ENCODE data around the gene EPAS1. TPM values are rescaled to one million over a fixed set of nuclear protein-coding genes. Genes with fewer than 3 reads are reported as not detected.

The EPAS1 gene
- total RNA-seq, 1 experiment from 2014 or later: 106 TPM

DNA sequence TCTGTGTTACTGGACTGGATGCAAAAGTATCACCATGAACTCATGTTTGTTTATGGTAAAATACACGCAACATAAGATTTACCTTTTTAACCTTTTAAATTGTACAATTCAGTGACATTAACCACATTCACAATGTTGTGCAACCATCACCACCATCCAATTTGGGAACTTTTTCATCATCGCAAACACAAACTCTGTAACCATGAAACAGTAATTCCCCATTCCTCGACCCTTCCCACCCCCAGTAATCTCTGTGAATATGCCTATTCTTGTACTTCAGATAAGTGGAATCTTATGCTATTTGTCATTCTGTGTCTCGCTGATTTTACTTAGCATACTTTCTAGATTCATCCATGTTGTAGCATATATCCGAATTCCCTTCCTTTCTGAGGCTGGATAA, 31.1 kb upstream of the EPAS1 start:
- ChIA-PET CTCF (no interaction called here), POLR2A (no interaction called here)
- TF ChIP-seq SIN3A (IDR thresholded peaks at IDR 0.05; ENCODE audit: borderline replicate concordance, insufficient read depth, low read depth, low read length): no peak
- H3K4me3 ChIP-seq (ENCODE audit: low read depth in 2 of 2, low read length in 2 of 2): no peak overlapping the region
- intact Hi-C loops (cut with micrococcal nuclease; ENCODE audit: unreplicated experiment): no loop called here
- H3K36me3 ChIP-seq (ENCODE audit: control insufficient read depth, insufficient read depth, low read length): no peaks in the 10 kb centered on the region
- no peaks in the 10 kb centered on the region for H3K9me3 ChIP-seq (ENCODE audit: control insufficient read depth, insufficient read depth, low read depth, low read length)
- ATAC-seq (no peak), DNase-seq (ENCODE audit: low read depth, low spot score) (no peak)
- no peaks in the 10 kb centered on the region; the same call in 1 of the 2 replicates for H3K27me3 ChIP-seq (ENCODE audit: control insufficient read depth, insufficient read depth, low read length)
- H3K27ac ChIP-seq (ENCODE audit: low read length): no peak overlapping the region
- BruUV-seq (replicated peaks): no TSS peak
- H3K4me1 ChIP-seq (ENCODE audit: control insufficient read depth, insufficient read depth, low read length): no peaks in the 10 kb centered on the region
- in situ Hi-C loops (cut with HindIII; ENCODE audit: low pct_unique_long_range_greater_than_20kb, low sequenced_read_pairs): no loop called here

- Histone ChIP-seq H3K9me3 (ENCODE audit: control insufficient read depth, insufficient read depth, low read depth, low read length) (no peaks in the 10 kb centered on the region), H3K4me3 (ENCODE audit: low read depth in 2 of 2, low read length in 2 of 2) (no peak overlapping the region), H3K4me1 (ENCODE audit: control insufficient read depth, insufficient read depth, low read length) (no peaks in the 10 kb centered on the region), H3K27me3 (ENCODE audit: control insufficient read depth, insufficient read depth, low read length) (no peaks in the 10 kb centered on the region; the same call in 1 of the 2 replicates), H3K27ac (ENCODE audit: low read length) (no peak overlapping the region), H3K36me3 (ENCODE audit: control insufficient read depth, insufficient read depth, low read length) (no peaks in the 10 kb centered on the region)
- BruUV-seq (replicated peaks): no TSS peak
- ATAC-seq (no peak), DNase-seq (ENCODE audit: low read depth, low spot score) (no peak)
- intact Hi-C loops (cut with micrococcal nuclease; ENCODE audit: unreplicated experiment): no loop called here
- CTCF ChIA-PET: no interaction called here
- POLR2A ChIA-PET: interaction anchor here (0.7 kb wide), 1 partner anchor 80 kb away, joined by 3 read pairs; no protein-coding TSS in a partner anchor
- in situ Hi-C loops (cut with HindIII; ENCODE audit: low pct_unique_long_range_greater_than_20kb, low sequenced_read_pairs): no loop called here
- TF ChIP-seq POLR2AphosphoS5 (IDR thresholded peaks at IDR 0.05; ENCODE audit: low read depth, low read length) (no peak), SIN3A (IDR thresholded peaks at IDR 0.05; ENCODE audit: borderline replicate concordance, insufficient read depth, low read depth, low read length) (no peak), TCF7L2 (IDR thresholded peaks at IDR 0.05; ENCODE audit: low read depth, low read length) (no peak)
- TF ChIP-seq, protein P1, sequence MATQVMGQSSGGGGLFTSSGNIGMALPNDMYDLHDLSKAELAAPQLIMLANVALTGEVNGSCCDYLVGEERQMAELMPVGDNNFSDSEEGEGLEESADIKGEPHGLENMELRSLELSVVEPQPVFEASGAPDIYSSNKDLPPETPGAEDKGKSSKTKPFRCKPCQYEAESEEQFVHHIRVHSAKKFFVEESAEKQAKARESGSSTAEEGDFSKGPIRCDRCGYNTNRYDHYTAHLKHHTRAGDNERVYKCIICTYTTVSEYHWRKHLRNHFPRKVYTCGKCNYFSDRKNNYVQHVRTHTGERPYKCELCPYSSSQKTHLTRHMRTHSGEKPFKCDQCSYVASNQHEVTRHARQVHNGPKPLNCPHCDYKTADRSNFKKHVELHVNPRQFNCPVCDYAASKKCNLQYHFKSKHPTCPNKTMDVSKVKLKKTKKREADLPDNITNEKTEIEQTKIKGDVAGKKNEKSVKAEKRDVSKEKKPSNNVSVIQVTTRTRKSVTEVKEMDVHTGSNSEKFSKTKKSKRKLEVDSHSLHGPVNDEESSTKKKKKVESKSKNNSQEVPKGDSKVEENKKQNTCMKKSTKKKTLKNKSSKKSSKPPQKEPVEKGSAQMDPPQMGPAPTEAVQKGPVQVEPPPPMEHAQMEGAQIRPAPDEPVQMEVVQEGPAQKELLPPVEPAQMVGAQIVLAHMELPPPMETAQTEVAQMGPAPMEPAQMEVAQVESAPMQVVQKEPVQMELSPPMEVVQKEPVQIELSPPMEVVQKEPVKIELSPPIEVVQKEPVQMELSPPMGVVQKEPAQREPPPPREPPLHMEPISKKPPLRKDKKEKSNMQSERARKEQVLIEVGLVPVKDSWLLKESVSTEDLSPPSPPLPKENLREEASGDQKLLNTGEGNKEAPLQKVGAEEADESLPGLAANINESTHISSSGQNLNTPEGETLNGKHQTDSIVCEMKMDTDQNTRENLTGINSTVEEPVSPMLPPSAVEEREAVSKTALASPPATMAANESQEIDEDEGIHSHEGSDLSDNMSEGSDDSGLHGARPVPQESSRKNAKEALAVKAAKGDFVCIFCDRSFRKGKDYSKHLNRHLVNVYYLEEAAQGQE (IDR thresholded peaks at IDR 0.05; ENCODE audit: insufficient read depth in 1 of 2, low read depth in 2 of 2, low read length in 1 of 2): no peak
- TF ChIP-seq, protein P2, sequence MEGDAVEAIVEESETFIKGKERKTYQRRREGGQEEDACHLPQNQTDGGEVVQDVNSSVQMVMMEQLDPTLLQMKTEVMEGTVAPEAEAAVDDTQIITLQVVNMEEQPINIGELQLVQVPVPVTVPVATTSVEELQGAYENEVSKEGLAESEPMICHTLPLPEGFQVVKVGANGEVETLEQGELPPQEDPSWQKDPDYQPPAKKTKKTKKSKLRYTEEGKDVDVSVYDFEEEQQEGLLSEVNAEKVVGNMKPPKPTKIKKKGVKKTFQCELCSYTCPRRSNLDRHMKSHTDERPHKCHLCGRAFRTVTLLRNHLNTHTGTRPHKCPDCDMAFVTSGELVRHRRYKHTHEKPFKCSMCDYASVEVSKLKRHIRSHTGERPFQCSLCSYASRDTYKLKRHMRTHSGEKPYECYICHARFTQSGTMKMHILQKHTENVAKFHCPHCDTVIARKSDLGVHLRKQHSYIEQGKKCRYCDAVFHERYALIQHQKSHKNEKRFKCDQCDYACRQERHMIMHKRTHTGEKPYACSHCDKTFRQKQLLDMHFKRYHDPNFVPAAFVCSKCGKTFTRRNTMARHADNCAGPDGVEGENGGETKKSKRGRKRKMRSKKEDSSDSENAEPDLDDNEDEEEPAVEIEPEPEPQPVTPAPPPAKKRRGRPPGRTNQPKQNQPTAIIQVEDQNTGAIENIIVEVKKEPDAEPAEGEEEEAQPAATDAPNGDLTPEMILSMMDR (IDR thresholded peaks at IDR 0.05): no peak
These were observed 29.6 kb upstream of the EPAS1 start for GRCh38 chr2:46267616-46268015.

DNA sequence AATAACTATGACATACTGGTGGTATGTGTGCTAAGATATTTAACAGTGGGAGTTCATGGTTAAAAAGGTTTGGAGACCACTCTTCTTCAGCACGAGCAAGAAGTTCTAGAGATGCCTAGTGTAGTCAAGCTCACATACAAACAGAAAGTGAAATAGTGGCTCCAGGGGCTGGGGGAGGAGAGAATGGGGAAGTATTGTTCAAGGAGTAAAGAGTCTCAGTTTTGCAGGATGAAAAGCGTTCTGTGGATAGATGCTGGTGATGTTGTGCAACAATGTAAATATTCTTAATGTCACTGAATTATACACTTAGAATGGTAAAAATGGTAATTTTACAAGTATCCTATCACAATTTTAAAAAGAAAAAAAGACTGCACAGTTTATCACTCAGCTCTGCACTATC, 29.0 kb upstream of the EPAS1 start:
- no peak for ATAC-seq
- BruUV-seq (replicated peaks): no TSS peak
- in situ Hi-C loops (cut with HindIII; ENCODE audit: low pct_unique_long_range_greater_than_20kb, low sequenced_read_pairs) (no loop called here), intact Hi-C loops (cut with micrococcal nuclease; ENCODE audit: unreplicated experiment) (no loop called here)
- no peak for DNase-seq (ENCODE audit: low read depth, low spot score)
- no peaks in the 10 kb centered on the region for H3K9me3 ChIP-seq (ENCODE audit: control insufficient read depth, insufficient read depth, low read depth, low read length)
- H3K4me3 ChIP-seq (ENCODE audit: low read depth in 2 of 2, low read length in 2 of 2): no peak overlapping the region
- H3K4me1 ChIP-seq (ENCODE audit: control insufficient read depth, insufficient read depth, low read length): no peaks in the 10 kb centered on the region
- no peaks in the 10 kb centered on the region for H3K36me3 ChIP-seq (ENCODE audit: control insufficient read depth, insufficient read depth, low read length)
- CTCF ChIA-PET: no interaction called here
- H3K27ac ChIP-seq (ENCODE audit: low read length): no peak overlapping the region
- no peaks in the 10 kb centered on the region; the same call in 1 of the 2 replicates for H3K27me3 ChIP-seq (ENCODE audit: control insufficient read depth, insufficient read depth, low read length)
- TF ChIP-seq, protein P1 (IDR thresholded peaks at IDR 0.05; ENCODE audit: insufficient read depth in 1 of 2, low read depth in 2 of 2, low read length in 1 of 2): no peak
- no peak for TF ChIP-seq SIN3A (IDR thresholded peaks at IDR 0.05; ENCODE audit: borderline replicate concordance, insufficient read depth, low read depth, low read length)
- TF ChIP-seq, protein P2 (IDR thresholded peaks at IDR 0.05): no peak
- TF ChIP-seq POLR2AphosphoS5 (IDR thresholded peaks at IDR 0.05; ENCODE audit: low read depth, low read length): no peak
- TF ChIP-seq TCF7L2 (IDR thresholded peaks at IDR 0.05; ENCODE audit: low read depth, low read length): no peak
- POLR2A ChIA-PET: interaction anchor here (0.7 kb wide), 1 partner anchor 79 kb away, joined by 3 read pairs; no protein-coding TSS in a partner anchor

All from Panc1 (cell line).